Kidney epithelial cell (primary cell): ENCODE data around the gene TMX1. TPM values are rescaled to one million over a fixed set of nuclear protein-coding genes. Genes with fewer than 3 reads are reported as not detected.

ENCODE experiments used
- DNase-seq: peaks from one replicate; pipeline ENCODE4 v3.0.0-alpha.2; 2010; ENCODE audit warnings: low read depth
- H3K27me3 ChIP-seq: 2 replicates; pipeline ENCODE4 v1.6.0; 2011; ENCODE audit warnings: low read length; ENCODE audit not compliant: control insufficient read depth, insufficient read depth
- H3K36me3 ChIP-seq: 2 replicates; pipeline ENCODE4 v1.5.1; 2011; ENCODE audit warnings: low read length; ENCODE audit not compliant: control insufficient read depth, insufficient read depth
- H3K4me3 ChIP-seq: 2 replicates; pipeline ENCODE4 v1.5.1; 2011; ENCODE audit warnings: low read depth, mild to moderate bottlenecking, control low read depth, low read length
- CTCF ChIP-seq: IDR thresholded peaks from 2 replicates; pipeline ENCODE4 v1.5.1; 2011; ENCODE audit warnings: mild to moderate bottlenecking, moderate library complexity, low read length, control low read depth, inconsistent platforms; ENCODE audit not compliant: insufficient read depth, poor library complexity, severe bottlenecking
- total RNA-seq: library from RNA; depleted of rRNA; stranded (reverse); fragments of >200 nt; gene quantifications from 2 replicates; pipeline ENCODE4 v1.2.3, GENCODE V29; 2015

Gene TMX1
- total RNA-seq, 1 donor from 2014 or later = 34.3 TPM

GRCh38 chr14:51304941-51305340 lies 64.9 kb downstream of the TMX1 start:
- peak; percentile 93 for DNase-seq
- H3K36me3 ChIP-seq = no peaks in the 10 kb centered on the region
- H3K27me3 ChIP-seq = no peaks in the 10 kb centered on the region
- TF ChIP-seq CTCF = no peak
- no peak overlapping the region for H3K4me3 ChIP-seq

- no peak for TF ChIP-seq CTCF
- Histone ChIP-seq H3K27me3 (no peaks in the 10 kb centered on the region), H3K36me3 (no peaks in the 10 kb centered on the region), H3K4me3 (no peak overlapping the region)
- DNase-seq = no peak
These were observed 65.7 kb downstream of the TMX1 start for GRCh38 chr14:51305751-51306150.

Other genes starting within 250 kb of the TMX1 start
- gene TRIM9, start 145.1 kb upstream of the TMX1 start, total RNA-seq = 0.92 and 1.2 TPM in 2 replicates